HepG2 (cell line): Measurements from ENCODE around the gene MIB2. TPM values are rescaled to one million over a fixed set of nuclear protein-coding genes. Genes with fewer than 3 reads are reported as not detected.

ENCODE experiments used
- AGO2 ChIP-seq: fragments of 200-400 bp; formaldehyde crosslinking; optimal IDR thresholded peaks from 2 replicates; pipeline ENCODE3; 2017; ENCODE audit warnings: mild to moderate bottlenecking, low read depth, low read length, moderate library complexity
- CEBPB ChIP-seq: IDR thresholded peaks from 2 replicates; pipeline ENCODE4 v1.6.1; 2011; ENCODE audit warnings: low read depth, low read length, improper control_type of control experiment, borderline replicate concordance
- ELF3 ChIP-seq: IDR thresholded peaks from 2 replicates; pipeline ENCODE4 v1.6.1; 2016; ENCODE audit warnings: missing genetic modification reagents, missing compliant biosample characterization
- FOXJ3 ChIP-seq: sonication (generic); formaldehyde crosslinking; IDR thresholded peaks from 2 replicates; pipeline ENCODE4 v1.4.0; 2020; ENCODE audit warnings: missing genetic modification reagents, mild to moderate bottlenecking, borderline replicate concordance
- MEF2D ChIP-seq: sonication (generic); formaldehyde crosslinking; IDR thresholded peaks from 2 replicates; pipeline ENCODE4 v1.5.1; 2020; ENCODE audit warnings: mild to moderate bottlenecking, missing genetic modification reagents
- MYC ChIP-seq: sonication (generic); formaldehyde crosslinking; IDR thresholded peaks from 2 replicates; pipeline ENCODE4 v1.9.0; 2021; ENCODE audit warnings: missing genetic modification reagents, borderline replicate concordance
- NR1H2 ChIP-seq: sonication (generic); formaldehyde crosslinking; IDR thresholded peaks from 2 replicates; pipeline ENCODE4 v1.8.1; 2022; ENCODE audit warnings: low read depth, missing genetic modification reagents, borderline replicate concordance
- SRY ChIP-seq: sonication (generic); formaldehyde crosslinking; IDR thresholded peaks from 2 replicates; pipeline ENCODE4 v1.8.0; 2022; ENCODE audit warnings: mild to moderate bottlenecking, missing genetic modification reagents
- ZBTB1 ChIP-seq: sonication (generic); formaldehyde crosslinking; IDR thresholded peaks from 2 replicates; pipeline ENCODE4 v1.4.0; 2020; ENCODE audit warnings: missing genetic modification reagents, borderline replicate concordance
- ZBTB14 ChIP-seq: sonication (generic); formaldehyde crosslinking; IDR thresholded peaks from 2 replicates; pipeline ENCODE4 v1.4.0; 2020; ENCODE audit warnings: missing genetic modification reagents
- ZNF276 ChIP-seq: sonication (generic); formaldehyde crosslinking; IDR thresholded peaks from 2 replicates; pipeline ENCODE4 v1.4.0; 2020; ENCODE audit warnings: mild to moderate bottlenecking, low read depth, missing genetic modification reagents
- ZNF331 ChIP-seq: sonication (generic); formaldehyde crosslinking; IDR thresholded peaks from 2 replicates; pipeline ENCODE4 v1.4.0; 2020; ENCODE audit warnings: missing genetic modification reagents
- ZNF333 ChIP-seq: sonication (generic); formaldehyde crosslinking; IDR thresholded peaks from 2 replicates; pipeline ENCODE4 v1.4.0; 2020; ENCODE audit warnings: mild to moderate bottlenecking, missing genetic modification reagents, borderline replicate concordance
- ZNF430 ChIP-seq: sonication (generic); formaldehyde crosslinking; IDR thresholded peaks from 2 replicates; pipeline ENCODE4 v1.9.0; 2021; ENCODE audit warnings: mild to moderate bottlenecking, missing genetic modification reagents
- ZNF547 ChIP-seq: sonication (generic); formaldehyde crosslinking; IDR thresholded peaks from 2 replicates; pipeline ENCODE4 v1.5.1; 2020; ENCODE audit warnings: mild to moderate bottlenecking, missing genetic modification reagents
- ZNF7 ChIP-seq: IDR thresholded peaks from 2 replicates; pipeline ENCODE4 v1.6.1; 2016; ENCODE audit warnings: missing biosample characterization, missing genetic modification reagents
- ZNF720 ChIP-seq: sonication (generic); formaldehyde crosslinking; IDR thresholded peaks from 2 replicates; pipeline ENCODE4 v1.4.0; 2020; ENCODE audit warnings: missing genetic modification reagents
- ZSCAN12 ChIP-seq: sonication (generic); formaldehyde crosslinking; IDR thresholded peaks from 2 replicates; pipeline ENCODE4 v1.9.0; 2021; ENCODE audit warnings: mild to moderate bottlenecking, missing genetic modification reagents
- polyA plus RNA-seq, 8 experiments: library from polyadenylated mRNA; depleted of rRNA in 3 of 8; stranded (reverse) in 7 of 8; unstranded in 1 of 8; fragments of >200 nt; fragmentation: Illumina TruSeq in 4 of 8; extraction: Trizol in 4 of 8; gene quantifications; 2 replicates each; pipeline versions ENCODE4 v1.2.1 to v1.2.3, GENCODE V29; 2011 to 2016; ENCODE audit warnings: low read depth in 4 of 8, missing spikeins in 1 of 8, mixed read lengths in 1 of 8; ENCODE audit not compliant: insufficient read depth in 1 of 8
- total RNA-seq, 5 experiments: library from RNA; depleted of rRNA; stranded (reverse); fragments of >200 nt; fragmentation: Illumina TruSeq; extraction: Trizol; gene quantifications; 2 replicates each; pipeline ENCODE4 v1.2.3, GENCODE V29; 2016; ENCODE audit warnings: low read depth in 1 of 5
- TF ChIP-seq, protein P1 (sequence below): sonication (generic); formaldehyde crosslinking; IDR thresholded peaks from 2 replicates; pipeline ENCODE4 v1.8.0; 2022; ENCODE audit warnings: low read depth, missing genetic modification reagents
- TF ChIP-seq, protein P2 (sequence below): sonication (generic); formaldehyde crosslinking; IDR thresholded peaks from 2 replicates; pipeline ENCODE4 v1.4.0; 2020; ENCODE audit warnings: mild to moderate bottlenecking, missing genetic modification reagents, borderline replicate concordance

MIB2 gene
- total and polyA plus RNA-seq, 2 of the 13 experiments (the other 11 are each of a cell fraction or from before 2014, with no cell fraction given), result 19.9 to 30.4 TPM

DNA sequence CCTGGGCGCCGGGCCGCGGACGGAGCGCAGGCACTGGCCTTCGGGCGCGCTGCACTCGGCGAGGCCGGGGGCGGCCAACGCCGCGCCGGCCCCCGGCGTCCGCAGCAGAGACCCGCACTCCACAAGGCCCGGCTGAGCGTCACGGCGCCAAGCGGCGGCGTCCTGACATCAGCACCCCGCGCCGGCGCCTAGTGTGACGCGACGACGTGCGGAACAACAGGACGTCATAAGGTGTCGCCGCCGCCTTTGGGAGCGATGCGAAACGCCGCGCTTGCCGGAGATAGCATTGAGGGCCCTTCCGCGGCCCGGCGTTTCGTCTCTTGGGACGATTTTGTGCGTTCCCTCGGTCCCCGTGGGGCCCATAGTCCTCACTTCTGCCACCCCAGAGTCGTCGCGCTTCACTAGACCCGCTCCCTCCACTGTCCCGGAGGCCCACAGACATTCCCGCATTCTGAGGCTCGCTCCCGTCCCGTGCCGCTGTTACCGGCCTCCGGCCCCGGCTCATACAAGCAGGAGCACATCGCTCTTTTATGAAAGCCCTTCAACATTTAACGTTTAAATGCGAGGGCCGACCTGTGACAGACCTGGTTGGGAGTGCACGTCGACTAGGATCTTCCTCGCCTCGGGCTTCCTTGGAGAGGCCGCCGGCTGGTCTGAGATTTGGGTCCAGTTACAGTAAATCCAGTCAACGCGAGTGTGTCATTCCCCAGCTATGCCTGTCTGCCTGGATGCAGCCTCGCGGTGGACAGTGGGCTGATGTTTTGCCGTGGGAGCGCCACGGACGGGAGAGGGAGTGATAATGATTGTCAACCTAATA lies 40.4 kb upstream of the MIB2 start, which contains the start of gene SSU72 (continued):
- TF ChIP-seq, protein P1, sequence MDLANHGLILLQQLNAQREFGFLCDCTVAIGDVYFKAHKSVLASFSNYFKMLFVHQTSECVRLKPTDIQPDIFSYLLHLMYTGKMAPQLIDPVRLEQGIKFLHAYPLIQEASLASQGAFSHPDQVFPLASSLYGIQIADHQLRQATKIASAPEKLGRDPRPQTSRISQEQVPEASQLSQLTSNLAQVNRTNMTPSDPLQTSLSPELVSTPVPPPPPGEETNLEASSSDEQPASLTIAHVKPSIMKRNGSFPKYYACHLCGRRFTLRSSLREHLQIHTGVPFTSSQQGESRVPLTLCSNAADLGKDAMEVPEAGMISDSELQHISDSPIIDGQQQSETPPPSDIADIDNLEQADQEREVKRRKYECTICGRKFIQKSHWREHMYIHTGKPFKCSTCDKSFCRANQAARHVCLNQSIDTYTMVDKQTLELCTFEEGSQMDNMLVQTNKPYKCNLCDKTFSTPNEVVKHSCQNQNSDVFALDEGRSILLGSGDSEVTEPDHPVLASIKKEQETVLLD, result peak; percentile 86
- no peak for TF ChIP-seq ZNF7
- TF ChIP-seq ZNF430 (CRISPR knock-in tag), result no peak
- no peak for TF ChIP-seq AGO2
- TF ChIP-seq SRY (CRISPR knock-in tag), result no peak
- TF ChIP-seq ELF3 (CRISPR knock-in tag), result no peak
- TF ChIP-seq CEBPB, result no peak
- peak; percentile 50; the same call in 1 of the 2 replicates for TF ChIP-seq ZBTB14 (CRISPR knock-in tag)
- no peak for TF ChIP-seq ZNF276 (CRISPR knock-in tag)
- no peak for TF ChIP-seq ZNF331 (CRISPR knock-in tag)
- TF ChIP-seq ZBTB1 (CRISPR knock-in tag), result no peak
- TF ChIP-seq, protein P2, sequence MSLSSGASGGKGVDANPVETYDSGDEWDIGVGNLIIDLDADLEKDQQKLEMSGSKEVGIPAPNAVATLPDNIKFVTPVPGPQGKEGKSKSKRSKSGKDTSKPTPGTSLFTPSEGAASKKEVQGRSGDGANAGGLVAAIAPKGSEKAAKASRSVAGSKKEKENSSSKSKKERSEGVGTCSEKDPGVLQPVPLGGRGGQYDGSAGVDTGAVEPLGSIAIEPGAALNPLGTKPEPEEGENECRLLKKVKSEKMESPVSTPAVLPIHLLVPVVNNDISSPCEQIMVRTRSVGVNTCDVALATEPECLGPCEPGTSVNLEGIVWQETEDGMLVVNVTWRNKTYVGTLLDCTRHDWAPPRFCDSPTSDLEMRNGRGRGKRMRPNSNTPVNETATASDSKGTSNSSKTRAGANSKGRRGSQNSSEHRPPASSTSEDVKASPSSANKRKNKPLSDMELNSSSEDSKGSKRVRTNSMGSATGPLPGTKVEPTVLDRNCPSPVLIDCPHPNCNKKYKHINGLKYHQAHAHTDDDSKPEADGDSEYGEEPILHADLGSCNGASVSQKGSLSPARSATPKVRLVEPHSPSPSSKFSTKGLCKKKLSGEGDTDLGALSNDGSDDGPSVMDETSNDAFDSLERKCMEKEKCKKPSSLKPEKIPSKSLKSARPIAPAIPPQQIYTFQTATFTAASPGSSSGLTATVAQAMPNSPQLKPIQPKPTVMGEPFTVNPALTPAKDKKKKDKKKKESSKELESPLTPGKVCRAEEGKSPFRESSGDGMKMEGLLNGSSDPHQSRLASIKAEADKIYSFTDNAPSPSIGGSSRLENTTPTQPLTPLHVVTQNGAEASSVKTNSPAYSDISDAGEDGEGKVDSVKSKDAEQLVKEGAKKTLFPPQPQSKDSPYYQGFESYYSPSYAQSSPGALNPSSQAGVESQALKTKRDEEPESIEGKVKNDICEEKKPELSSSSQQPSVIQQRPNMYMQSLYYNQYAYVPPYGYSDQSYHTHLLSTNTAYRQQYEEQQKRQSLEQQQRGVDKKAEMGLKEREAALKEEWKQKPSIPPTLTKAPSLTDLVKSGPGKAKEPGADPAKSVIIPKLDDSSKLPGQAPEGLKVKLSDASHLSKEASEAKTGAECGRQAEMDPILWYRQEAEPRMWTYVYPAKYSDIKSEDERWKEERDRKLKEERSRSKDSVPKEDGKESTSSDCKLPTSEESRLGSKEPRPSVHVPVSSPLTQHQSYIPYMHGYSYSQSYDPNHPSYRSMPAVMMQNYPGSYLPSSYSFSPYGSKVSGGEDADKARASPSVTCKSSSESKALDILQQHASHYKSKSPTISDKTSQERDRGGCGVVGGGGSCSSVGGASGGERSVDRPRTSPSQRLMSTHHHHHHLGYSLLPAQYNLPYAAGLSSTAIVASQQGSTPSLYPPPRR, result no peak
- TF ChIP-seq ZSCAN12, result 0 out of 2 replicates have a peak, but pooled peaks have one; percentile 30
- peak; percentile 38; the same call in 1 of the 2 replicates for TF ChIP-seq ZNF333 (CRISPR knock-in tag)
- peak; percentile 40; the same call in 1 of the 2 replicates for TF ChIP-seq ZNF547 (CRISPR knock-in tag)
- TF ChIP-seq FOXJ3 (CRISPR knock-in tag), result no peak
- TF ChIP-seq NR1H2, result no peak
- no peak for TF ChIP-seq ZNF720 (CRISPR knock-in tag)
- TF ChIP-seq MYC (CRISPR knock-in tag), result peak; percentile 59; the same call in 1 of the 2 replicates
- TF ChIP-seq MEF2D, result no peak
